ENCODE data around the gene PTPRJ. TPM values are rescaled to one million over a fixed set of nuclear protein-coding genes. Genes with fewer than 3 reads are reported as not detected.

Gene PTPRJ
- total and polyA plus RNA-seq, 8 donors = 12.6 to 63.5 (median 16.6) TPM

DNA sequence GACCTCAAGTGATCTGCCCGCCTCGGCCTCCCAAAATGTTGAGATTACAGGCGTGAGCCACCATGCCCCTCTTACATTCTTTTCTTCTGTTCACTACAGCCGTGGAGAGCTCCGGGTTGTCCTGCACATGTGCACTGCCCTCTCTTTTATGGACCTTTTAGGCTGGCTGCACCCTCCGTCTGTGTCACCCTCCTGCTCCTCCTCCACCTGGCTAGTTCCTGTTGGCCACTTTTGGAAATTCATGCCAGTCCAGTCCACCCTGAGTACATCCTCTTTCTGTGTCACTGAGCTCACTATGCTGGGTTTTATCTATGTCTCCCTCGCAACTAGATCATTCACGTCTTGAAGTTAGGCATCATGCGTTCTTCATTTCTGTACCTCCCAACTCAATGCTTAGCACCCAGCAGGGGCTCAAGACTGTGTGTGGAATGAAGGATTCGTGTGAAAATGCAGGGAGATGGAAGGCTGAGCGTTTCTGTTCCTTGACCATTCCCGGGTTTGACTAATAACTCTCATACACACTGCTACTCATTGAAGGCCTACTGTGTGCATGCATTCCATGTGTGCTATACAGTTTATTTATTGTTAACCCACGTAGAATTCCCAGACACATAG lies 60.6 kb downstream of the PTPRJ start:
- no peak for DNase-seq
- H3K9me3 ChIP-seq = no peaks in the 10 kb centered on the region
- no peaks in the 10 kb centered on the region for H3K27me3 ChIP-seq
- H3K4me3 ChIP-seq = no peak overlapping the region
- ATAC-seq = no peak
- no peaks in the 10 kb centered on the region for H3K36me3 ChIP-seq
- TF ChIP-seq, protein P1, sequence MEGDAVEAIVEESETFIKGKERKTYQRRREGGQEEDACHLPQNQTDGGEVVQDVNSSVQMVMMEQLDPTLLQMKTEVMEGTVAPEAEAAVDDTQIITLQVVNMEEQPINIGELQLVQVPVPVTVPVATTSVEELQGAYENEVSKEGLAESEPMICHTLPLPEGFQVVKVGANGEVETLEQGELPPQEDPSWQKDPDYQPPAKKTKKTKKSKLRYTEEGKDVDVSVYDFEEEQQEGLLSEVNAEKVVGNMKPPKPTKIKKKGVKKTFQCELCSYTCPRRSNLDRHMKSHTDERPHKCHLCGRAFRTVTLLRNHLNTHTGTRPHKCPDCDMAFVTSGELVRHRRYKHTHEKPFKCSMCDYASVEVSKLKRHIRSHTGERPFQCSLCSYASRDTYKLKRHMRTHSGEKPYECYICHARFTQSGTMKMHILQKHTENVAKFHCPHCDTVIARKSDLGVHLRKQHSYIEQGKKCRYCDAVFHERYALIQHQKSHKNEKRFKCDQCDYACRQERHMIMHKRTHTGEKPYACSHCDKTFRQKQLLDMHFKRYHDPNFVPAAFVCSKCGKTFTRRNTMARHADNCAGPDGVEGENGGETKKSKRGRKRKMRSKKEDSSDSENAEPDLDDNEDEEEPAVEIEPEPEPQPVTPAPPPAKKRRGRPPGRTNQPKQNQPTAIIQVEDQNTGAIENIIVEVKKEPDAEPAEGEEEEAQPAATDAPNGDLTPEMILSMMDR (IDR thresholded peaks at IDR 0.05) = no peak
- H3K4me1 ChIP-seq = peaks cover 0 to 79% of the 10 kb centered on the region in 2 donors
- intact Hi-C loops (cut with DNase I) = no loop called here
- no peak overlapping the region for H3K27ac ChIP-seq

DNA sequence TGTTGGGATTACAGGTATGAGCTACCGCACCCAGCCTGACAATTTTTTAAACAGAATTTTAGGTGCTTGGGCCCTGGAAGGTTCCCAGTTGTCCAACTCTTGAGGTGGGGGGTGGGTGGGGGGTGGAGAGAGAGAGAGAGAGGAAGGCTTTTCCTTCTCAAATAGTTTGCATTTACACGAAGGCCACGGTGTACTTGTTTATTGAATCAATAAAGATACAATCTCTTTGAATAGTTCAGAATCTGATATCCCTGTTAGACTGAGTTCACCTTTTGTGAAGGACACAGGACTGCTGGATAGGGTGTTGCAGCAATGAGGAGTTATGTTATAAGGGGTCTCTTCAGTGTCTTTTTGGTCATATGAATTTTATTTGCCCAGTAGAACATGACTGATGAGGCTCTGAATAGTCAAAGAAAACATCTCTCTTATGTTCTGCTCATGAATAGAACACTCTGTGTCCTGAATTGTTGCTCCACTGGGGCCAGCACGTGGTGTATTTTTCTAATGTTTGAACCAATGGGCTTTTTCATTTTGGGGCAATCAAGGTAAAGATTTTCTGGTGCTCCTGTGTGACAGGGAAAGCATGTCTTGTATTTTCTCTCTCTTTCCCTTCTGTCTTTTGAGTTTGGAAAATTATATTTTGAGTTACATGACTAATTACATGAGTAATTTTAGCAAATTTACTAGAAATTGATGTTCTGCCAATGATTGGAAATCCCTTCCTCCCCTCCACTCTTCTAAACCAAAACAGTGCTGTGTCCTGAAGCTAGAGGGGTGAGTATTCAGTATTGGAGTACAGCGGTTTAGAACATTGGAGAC lies 61.7 kb downstream of the PTPRJ start:
- Histone ChIP-seq H3K27me3 (no peaks in the 10 kb centered on the region), H3K27ac (peak overlapping the region in 1 of 2 donors; percentile 86), H3K4me1 (peaks cover 0 to 76% of the 10 kb centered on the region in 2 donors), H3K36me3 (no peaks in the 10 kb centered on the region), H3K4me3 (no peak overlapping the region), H3K9me3 (no peaks in the 10 kb centered on the region)
- DNase-seq = no peak
- ATAC-seq = no peak
- TF ChIP-seq, protein P1 (IDR thresholded peaks at IDR 0.05) = no peak
- intact Hi-C loops (cut with DNase I) = no loop called here

DNA sequence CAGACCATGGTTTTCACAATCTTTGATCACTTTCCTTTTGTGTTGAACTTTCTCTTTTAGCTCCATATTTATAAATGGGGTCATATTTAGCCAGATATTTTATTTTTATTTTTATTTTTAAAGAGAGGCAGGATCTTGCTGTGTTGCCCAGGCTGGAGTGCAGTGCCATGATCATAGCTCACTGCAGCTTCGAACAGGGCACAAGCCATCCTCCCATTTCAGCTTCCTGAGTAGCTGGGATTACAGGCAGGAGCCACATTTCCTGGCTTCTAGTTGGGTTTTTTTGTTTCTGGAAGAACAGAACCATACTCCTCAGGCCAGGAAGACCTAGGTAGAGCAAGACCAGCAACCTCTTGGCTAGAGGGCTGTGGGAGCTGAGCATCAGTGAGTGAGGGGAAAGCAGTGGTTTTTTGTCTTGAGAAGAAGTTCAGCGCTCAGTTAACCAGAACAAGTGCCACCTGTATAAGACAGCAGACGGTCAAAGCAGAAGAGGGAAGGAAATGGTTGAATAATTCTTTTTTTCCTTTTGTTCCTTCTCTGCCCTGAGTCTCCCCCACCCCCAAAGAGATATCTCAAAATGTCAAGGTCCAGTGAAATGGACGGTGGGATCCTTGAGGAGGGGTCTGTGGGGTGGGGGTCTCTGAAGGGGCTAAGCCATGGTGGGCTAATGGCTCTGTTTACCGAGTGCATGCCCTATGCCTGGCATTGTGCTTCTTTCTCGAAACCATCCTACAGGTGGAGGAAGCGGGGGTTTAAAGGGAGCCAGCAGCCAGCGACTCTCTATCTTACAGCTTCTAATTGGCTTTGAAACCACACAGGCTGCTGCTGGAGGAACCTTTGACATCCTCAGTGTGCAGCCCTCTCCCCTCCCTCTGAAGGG lies 63.0 kb downstream of the PTPRJ start:
- ATAC-seq (no peak), DNase-seq (no peak)
- intact Hi-C loops (cut with DNase I) = no loop called here
- peaks cover 0 to 76% of the 10 kb centered on the region in 2 donors for H3K4me1 ChIP-seq
- H3K36me3 ChIP-seq = no peaks in the 10 kb centered on the region
- no peaks in the 10 kb centered on the region for H3K27me3 ChIP-seq
- H3K4me3 ChIP-seq = no peak overlapping the region
- TF ChIP-seq, protein P1 (IDR thresholded peaks at IDR 0.05) = no peak
- no peaks in the 10 kb centered on the region for H3K9me3 ChIP-seq
- H3K27ac ChIP-seq = peak overlapping the region in 1 of 2 donors; percentile 86

DNA sequence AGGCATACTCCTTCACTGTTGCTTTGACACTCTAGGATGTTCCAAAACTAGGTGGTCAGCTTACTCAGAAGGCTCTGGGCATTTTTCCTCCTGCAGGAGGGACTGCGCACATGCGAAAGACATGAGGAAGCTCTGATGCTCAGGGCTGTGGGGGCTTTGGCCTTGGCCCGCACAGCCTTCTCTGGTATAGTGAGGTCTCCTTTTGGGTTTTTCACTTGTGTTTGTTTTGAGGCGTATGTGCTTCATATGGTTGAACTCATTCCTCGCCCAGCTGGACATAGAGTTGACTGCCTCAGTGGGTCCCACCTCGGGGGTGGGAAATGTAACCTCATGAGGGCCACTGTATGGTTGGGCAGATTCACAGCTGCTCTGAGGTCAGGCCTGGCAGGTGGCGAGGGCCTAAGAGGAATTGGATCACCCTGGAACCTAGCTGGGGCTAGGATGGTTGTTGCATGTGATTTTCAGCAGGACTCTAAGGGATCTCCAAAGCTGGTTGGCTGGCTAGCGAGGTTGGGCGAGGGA lies 63.7 kb downstream of the PTPRJ start:
- Histone ChIP-seq H3K27me3 (no peaks in the 10 kb centered on the region), H3K9me3 (no peaks in the 10 kb centered on the region), H3K4me3 (no peak overlapping the region), H3K27ac (peak overlapping the region in 1 of 2 donors; percentile 86), H3K4me1 (peaks cover 0 to 80% of the 10 kb centered on the region in 2 donors), H3K36me3 (no peaks in the 10 kb centered on the region)
- ATAC-seq (no peak), DNase-seq (no peak)
- intact Hi-C loops (cut with DNase I) = no loop called here
- TF ChIP-seq, protein P1 (IDR thresholded peaks at IDR 0.05) = no peak
